ENCODE data around the gene PPP1R14B.

The PPP1R14B gene

DNA sequence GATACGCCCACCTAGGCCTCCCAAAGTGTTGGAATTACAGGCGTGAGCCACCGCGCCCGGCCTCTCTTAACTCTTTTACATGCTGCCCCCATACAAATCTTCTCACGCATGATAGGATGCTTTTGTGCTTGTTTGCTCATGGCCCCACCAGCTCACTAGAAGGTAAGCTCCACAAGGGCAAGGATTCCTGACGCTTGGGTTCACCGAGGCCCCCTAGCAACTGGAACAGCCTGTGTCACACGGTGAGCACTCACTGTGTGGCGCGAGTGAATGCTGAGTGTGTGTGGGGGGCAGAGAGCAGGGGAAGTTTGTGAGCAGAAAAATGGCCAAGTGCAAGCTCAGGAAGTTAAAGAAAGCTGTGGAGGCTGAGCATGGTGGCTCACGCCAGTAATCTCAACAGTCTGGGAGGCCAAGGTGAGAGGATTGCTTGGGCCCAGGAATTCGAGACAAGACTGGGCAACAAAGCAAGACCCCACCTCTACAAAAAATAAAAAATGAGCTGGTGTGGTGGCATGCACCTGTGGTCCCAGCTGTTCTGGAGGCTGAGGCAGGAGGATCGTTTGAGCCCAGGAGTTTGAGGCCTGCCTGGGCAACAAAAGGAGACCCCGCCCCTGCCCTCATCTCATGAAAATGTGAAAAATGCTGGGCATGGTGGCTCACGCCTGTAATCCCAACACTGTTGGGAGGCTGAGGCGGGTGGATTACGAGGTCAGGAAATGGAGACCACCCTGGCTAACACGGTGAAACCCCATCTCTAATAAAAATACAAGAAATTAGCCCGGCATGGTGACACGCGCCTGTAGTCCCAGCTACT is 35.4 kb upstream of the PPP1R14B start:
- FAIRE-seq, result no peak
- no peak for DNase-seq (ENCODE audit: low spot score)

- FAIRE-seq (no peak), DNase-seq (ENCODE audit: low spot score) (no peak)
Measured at GRCh38 chr11:64278576-64279190, 31.9 kb upstream of the PPP1R14B start.

- FAIRE-seq, result no peak
- peak; percentile 64 for DNase-seq (ENCODE audit: low spot score)
Measured at GRCh38 chr11:64276653-64277431, 30.1 kb upstream of the PPP1R14B start.

DNA sequence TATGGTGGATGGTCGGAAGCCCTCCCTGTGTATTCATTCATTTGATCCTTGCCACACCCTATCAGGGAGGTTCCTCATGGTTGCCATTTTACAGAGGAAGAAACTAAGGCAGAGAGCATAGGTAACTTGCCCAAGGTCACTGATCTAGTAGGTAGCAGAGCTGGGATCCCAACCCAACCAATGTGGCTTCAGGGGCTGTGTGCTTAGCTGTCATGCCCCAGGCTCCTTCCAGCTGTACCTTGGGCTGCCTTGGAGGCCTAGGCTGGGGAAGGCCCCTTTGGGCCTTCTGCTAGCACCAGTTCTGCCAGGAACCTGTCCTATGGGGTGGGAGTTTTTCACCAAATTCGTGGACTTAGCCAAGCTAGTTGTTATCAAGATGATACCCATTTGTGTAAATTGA is 29.1 kb upstream of the PPP1R14B start:
- FAIRE-seq (no peak), DNase-seq (ENCODE audit: low spot score) (no peak)

DNA sequence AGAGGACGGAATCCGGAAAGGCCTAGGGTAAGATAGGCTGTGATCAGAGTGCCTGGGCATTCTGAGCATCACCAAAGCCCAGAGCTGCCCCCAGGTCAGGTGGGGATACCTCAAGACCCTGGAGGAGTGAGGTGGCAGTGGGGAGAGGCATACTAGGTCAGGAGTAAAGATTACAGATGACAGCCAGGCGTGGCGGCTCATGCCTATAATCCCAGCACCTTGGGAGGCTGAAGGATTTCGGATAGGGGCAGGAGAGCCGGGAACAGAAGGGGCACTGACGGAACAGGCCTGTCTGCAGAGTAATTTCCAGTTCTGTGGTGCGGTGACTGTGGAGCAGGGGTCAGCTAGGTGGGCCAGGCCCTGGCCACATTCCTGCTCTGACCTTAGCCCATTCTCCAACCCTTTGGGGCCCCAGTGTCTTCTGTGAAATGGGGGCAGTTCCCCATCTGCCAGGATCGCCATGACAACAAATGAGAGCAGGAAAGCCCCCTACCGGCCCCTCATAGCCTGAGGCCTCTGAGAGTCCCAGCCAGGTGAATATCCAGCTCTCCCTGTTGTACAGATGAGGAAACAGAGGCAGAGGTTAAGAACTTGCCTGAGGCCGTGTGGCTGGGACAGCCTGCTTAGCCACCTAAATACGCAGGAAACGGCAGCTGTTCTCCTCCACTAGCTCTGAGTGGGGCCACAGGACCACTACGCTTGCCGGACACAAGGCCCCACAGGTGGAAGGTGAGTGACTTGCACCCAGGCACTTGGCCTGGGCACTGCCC is 28.5 kb upstream of the PPP1R14B start:
- no peak for FAIRE-seq
- DNase-seq (ENCODE audit: low spot score), result no peak

- FAIRE-seq (no peak), DNase-seq (ENCODE audit: low spot score) (peak; percentile 92)
Measured at GRCh38 chr11:64269540-64270220, 22.9 kb upstream of the PPP1R14B start.

GRCh38 chr11:64268893-64269539 is 22.3 kb upstream of the PPP1R14B start:
- DNase-seq (ENCODE audit: low spot score), result peak; percentile 45
- no peak for FAIRE-seq

GRCh38 chr11:64268025-64268892 is 21.5 kb upstream of the PPP1R14B start:
- FAIRE-seq (no peak), DNase-seq (ENCODE audit: low spot score) (no peak)

DNA sequence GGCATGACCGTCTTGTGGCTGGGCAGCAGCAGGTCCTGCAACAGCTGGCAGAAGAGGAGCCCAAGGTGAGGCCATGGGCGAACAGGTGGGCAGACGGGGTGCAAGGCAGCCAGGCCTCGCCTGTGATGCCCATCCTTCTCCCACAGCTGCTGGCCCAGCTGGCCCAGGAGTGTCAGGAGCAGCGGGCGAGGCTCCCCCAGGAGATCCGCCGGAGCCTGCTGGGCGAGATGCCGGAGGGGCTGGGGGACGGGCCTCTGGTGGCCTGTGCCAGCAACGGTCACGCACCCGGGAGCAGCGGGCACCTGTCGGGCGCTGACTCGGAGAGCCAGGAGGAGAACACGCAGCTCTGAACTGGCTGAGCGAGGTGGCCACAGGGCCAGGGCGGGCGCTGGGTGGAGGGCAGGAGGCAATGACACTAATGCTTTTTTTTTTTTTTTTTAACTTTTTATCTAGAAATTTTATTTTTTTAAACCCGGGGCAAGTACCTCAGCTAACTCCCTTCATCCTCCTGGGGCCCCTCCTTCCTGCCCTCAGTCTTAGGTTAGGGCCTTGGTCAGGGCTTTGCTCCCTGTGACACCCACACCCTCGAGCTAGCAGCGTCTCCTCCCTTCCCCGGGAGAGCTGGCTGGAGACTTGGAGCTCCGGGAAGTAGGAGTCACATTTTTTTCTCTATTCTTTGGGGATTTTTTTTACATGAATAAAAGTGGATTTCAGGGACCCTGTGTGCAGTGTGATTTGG is 20.6 kb upstream of the PPP1R14B start:
- FAIRE-seq, result no peak
- DNase-seq (ENCODE audit: low spot score), result no peak

DNA sequence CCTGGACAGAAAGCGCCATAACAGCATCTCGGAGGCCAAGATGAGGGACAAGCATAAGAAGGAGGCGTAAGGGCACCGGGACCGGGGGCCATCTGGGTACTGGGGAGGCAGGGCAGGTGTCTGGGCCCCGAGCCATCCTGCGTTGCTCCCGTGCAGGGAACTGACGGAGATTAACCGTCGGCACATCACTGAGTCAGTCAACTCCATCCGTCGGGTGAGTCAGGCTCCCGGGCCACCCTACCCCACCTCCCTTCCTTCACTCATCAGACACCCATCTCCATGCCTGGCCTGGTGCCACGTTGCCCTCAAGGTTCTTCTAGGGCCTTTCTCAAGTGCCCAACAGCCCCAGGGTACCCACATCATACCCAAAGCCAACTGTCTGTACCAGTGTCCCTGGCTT is 19.6 kb upstream of the PPP1R14B start:
- FAIRE-seq, result no peak

DNA sequence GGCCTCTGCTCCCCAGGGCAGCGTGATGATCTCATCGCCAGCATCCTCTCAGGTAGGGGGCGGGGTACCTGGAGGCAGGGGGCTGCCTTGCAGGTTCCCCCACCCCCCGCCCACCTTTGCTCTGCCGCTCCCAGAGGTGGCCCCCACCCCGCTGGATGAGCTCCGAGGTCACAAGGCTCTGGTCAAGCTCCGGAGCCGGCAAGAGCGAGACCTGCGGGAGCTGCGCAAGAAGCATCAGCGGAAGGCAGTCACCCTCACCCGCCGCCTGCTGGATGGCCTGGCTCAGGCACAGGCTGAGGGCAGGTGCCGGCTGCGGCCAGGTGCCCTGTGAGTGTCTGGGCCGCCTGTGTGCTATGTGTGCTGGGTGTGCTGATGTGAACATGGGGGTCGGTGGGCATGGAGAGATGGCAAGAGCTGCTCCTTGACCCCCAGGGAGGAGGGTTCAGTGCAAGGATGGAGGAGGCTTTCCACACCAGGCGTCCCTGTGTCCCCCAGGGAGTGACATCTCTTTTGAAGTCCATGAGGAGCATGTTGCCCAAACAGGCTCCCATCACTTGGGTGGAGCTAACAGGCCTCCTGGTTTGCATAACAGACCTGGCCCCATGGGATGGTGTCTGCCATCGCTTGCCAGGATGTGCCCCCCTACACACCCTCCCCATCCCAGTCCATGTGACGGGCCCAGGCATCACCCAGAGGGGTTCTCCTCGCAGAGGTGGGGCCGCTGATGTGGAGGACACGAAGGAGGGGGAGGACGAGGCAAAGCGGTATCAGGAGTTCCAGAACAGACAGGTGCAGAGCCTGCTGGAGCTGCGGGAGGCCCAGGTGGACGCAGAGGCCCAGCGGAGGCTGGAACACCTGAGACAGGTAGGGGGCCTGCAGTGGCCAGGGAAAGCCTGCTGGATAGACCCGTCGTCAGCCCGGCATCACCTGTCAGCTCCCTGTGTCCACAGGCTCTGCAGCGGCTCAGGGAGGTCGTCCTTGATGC is 18.7 kb upstream of the PPP1R14B start:
- DNase-seq (ENCODE audit: low spot score) (no peak), FAIRE-seq (no peak)

More for the DNA sequence above, 19.6 kb upstream of the PPP1R14B start:
- no peak for DNase-seq (ENCODE audit: low spot score)

DNA sequence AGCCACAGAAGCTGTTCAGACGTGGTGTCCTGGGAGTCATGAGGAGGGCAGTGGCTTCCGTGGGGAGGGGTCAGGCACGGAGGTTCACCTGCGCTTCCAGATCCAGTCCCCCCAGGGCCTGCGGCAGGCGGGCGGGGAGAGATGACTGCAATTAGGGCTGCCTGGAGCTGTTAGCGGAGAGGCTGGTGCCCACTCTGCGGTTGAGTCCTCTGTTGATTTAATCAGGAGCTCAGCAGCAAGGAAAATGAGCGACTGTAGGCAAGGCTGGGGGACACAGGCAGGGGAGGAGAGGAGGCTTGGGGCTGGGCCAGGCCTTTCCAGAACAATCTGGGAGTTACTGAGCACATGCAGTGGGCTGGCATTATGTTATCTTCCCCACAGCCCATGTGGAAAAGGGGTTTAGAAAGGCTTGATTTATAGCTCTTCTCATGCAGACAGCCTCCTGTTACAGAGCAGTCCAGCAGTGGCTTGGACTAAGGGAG is 17.7 kb upstream of the PPP1R14B start:
- FAIRE-seq (no peak), DNase-seq (ENCODE audit: low spot score) (no peak)

GRCh38 chr11:64263947-64264317 is 17.2 kb upstream of the PPP1R14B start:
- no peak for FAIRE-seq

GRCh38 chr11:64263021-64263946 is 16.5 kb upstream of the PPP1R14B start:
- DNase-seq (ENCODE audit: low spot score), result no peak
- no peak for FAIRE-seq

More at GRCh38 chr11:64263947-64264317, 17.2 kb upstream of the PPP1R14B start:
- no peak for DNase-seq (ENCODE audit: low spot score)

DNA sequence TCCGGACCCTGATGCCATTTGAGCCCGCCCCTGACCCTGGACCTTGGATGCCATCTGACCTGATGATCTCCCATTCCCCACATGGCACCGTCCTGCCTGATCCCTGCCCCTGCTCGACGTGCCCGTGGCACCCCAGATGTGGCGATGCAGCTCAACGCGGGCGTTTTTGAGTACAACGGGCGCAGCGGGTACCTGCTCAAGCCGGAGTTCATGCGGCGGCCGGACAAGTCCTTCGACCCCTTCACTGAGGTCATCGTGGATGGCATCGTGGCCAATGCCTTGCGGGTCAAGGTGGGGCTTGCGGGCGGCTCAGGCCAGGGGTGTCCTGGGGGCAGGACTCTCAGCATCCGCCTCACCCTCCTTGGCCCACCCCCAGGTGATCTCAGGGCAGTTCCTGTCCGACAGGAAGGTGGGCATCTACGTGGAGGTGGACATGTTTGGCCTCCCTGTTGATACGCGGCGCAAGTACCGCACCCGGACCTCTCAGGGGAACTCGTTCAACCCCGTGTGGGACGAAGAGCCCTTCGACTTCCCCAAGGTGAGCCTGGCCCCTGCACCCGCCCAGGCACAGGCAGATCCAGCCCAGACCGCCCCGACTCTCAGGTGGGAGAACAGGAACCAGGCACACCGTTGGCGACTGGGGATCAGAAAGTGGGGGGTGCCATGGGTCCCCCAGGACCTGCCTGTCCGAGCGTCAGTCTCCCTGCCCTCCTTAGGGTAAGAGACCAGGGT is 15.7 kb upstream of the PPP1R14B start:
- DNase-seq (ENCODE audit: low spot score), result no peak
- FAIRE-seq, result no peak
